ENCODE data around the gene ILDR2.

Gene ILDR2

GRCh38 chr1:166920561-166921475 is 54.5 kb downstream of the ILDR2 start:
- peak; percentile 11 for DNase-seq

GRCh38 chr1:166918956-166919316 is 56.4 kb downstream of the ILDR2 start:
- DNase-seq, result no peak

GRCh38 chr1:166918088-166918955 is 57.0 kb downstream of the ILDR2 start:
- no peak for DNase-seq

GRCh38 chr1:166915941-166916340 is 59.4 kb downstream of the ILDR2 start:
- no peak for DNase-seq

GRCh38 chr1:166915042-166915441 is 60.3 kb downstream of the ILDR2 start:
- DNase-seq, result no peak

GRCh38 chr1:166914111-166914510 is 61.2 kb downstream of the ILDR2 start:
- DNase-seq, result no peak

- no peak for DNase-seq
Measured at GRCh38 chr1:166911624-166912023, 63.7 kb downstream of the ILDR2 start.

- no peak for DNase-seq
Measured at GRCh38 chr1:166910396-166910994, 64.8 kb downstream of the ILDR2 start.

GRCh38 chr1:166908942-166909341 is 66.4 kb downstream of the ILDR2 start:
- no peak for DNase-seq

- DNase-seq, result no peak
Measured at GRCh38 chr1:166907763-166908162, 67.6 kb downstream of the ILDR2 start.

GRCh38 chr1:166907051-166907450 is 68.3 kb downstream of the ILDR2 start:
- DNase-seq, result no peak

GRCh38 chr1:166906647-166907046 is 68.7 kb downstream of the ILDR2 start:
- no peak for DNase-seq

- DNase-seq, result no peak
Measured at GRCh38 chr1:166905900-166906299, 69.4 kb downstream of the ILDR2 start.

- no peak for DNase-seq
Measured at GRCh38 chr1:166905136-166905535, 70.2 kb downstream of the ILDR2 start.

GRCh38 chr1:166903232-166903631 is 72.1 kb downstream of the ILDR2 start:
- DNase-seq, result no peak

- no peak for DNase-seq
Measured at GRCh38 chr1:166902279-166902678, 73.1 kb downstream of the ILDR2 start.

- no peak for DNase-seq
Measured at GRCh38 chr1:166900987-166901386, 74.4 kb downstream of the ILDR2 start.

- no peak for DNase-seq
Measured at GRCh38 chr1:166899769-166900168, 75.6 kb downstream of the ILDR2 start.

GRCh38 chr1:166895766-166896165 is 79.6 kb downstream of the ILDR2 start:
- no peak for DNase-seq

- DNase-seq, result no peak
Measured at GRCh38 chr1:166889776-166890175, 85.6 kb downstream of the ILDR2 start.

GRCh38 chr1:166888373-166889111 is 86.8 kb downstream of the ILDR2 start:
- no peak for DNase-seq

- DNase-seq, result no peak
Measured at GRCh38 chr1:166884971-166885370, 90.4 kb downstream of the ILDR2 start.
